Gastrocnemius medialis (tissue), 4 donors: ENCODE measurements around the gene ADARB1. TPM values are rescaled to one million over a fixed set of nuclear protein-coding genes. Genes with fewer than 3 reads are reported as not detected.

Experiments used
- ATAC-seq, 2 donors: fragments of 150-250 bp; one replicate each; pipeline ENCODE4 v1.9.1; 2016
- DNase-seq, 2 donors: peaks; one replicate each; pipeline ENCODE4 v3.0.0-alpha.2; 2019
- H3K27ac ChIP-seq, 4 donors: fragments of 200-600 bp; sonication (generic); 1 replicate in 1 of 4; 2 replicates in 3 of 4; pipeline ENCODE4 v1.5.1; 2016 to 2018; ENCODE audit warnings: mild to moderate bottlenecking in 2 of 4, moderate library complexity in 1 of 4
- H3K27me3 ChIP-seq, 3 donors: fragments of 200-600 bp; sonication (generic) in 2 of 3; 1 replicate in 1 of 3; 2 replicates in 2 of 3; pipeline versions ENCODE4 v1.5.1 to v1.6.0; 2016 to 2019; ENCODE audit warnings: mild to moderate bottlenecking in 1 of 3, moderate library complexity in 1 of 3
- H3K36me3 ChIP-seq, 2 donors: fragments of 200-600 bp; sonication (generic) in 1 of 2; one replicate each; pipeline ENCODE4 v1.5.1; 2017 to 2018
- H3K4me1 ChIP-seq, 2 donors: fragments of 200-600 bp; sonication (generic) in 1 of 2; one replicate each; pipeline ENCODE4 v1.5.1; 2016 to 2017; ENCODE audit warnings: mild to moderate bottlenecking in 2 of 2
- H3K4me3 ChIP-seq, 4 donors: fragments of 200-600 bp; sonication (generic) in 3 of 4; 1 replicate in 1 of 4; 2 replicates in 3 of 4; pipeline ENCODE4 v1.5.1; 2016 to 2019; ENCODE audit warnings: mild to moderate bottlenecking in 2 of 4
- H3K9me3 ChIP-seq, 3 donors: fragments of 200-600 bp; sonication (generic) in 2 of 3; 1 replicate in 1 of 3; 2 replicates in 2 of 3; pipeline ENCODE4 v1.5.1; 2016 to 2019
- POLR2A ChIP-seq, 2 donors: fragments of 450-650 bp; IDR thresholded peaks; one replicate each; pipeline ENCODE4 v1.6.1; 2017; ENCODE audit warnings: antibody characterized with exemption in 2 of 2, mild to moderate bottlenecking in 2 of 2, moderate library complexity in 2 of 2
- in situ Hi-C, 4 donors: fragments of 200-750 bp; cut with MboI; loops; one replicate each; pipeline versions ENCODE4 v1.15.0 to v1.8.0; 2017; ENCODE audit warnings: low sequenced_read_pairs in 4 of 4
- intact Hi-C: fragments of 100-400 bp; cut with DNase I; formaldehyde crosslinking; loops from one replicate; pipeline ENCODE4 v1.15.1; 2023; ENCODE audit warnings: low total_unique reads
- total RNA-seq, 4 donors: library from RNA; depleted of rRNA; stranded (reverse); fragments of >200 nt; gene quantifications; one replicate each; pipeline versions ENCODE4 v1.1.0 to v1.2.3, GENCODE V29; 2016
- TF ChIP-seq, protein P1 (sequence below), 5 experiments: fragments of 450-650 bp in 3 of 5; fragments of 200-600 bp in 2 of 5; sonication (generic) in 2 of 5; IDR thresholded peaks in 4 of 5; conservative IDR thresholded peaks in 1 of 5; 1 replicate in 4 of 5; 2 replicates in 1 of 5; pipeline ENCODE4 v1.5.1; 2016 to 2019; ENCODE audit warnings: antibody characterized with exemption in 5 of 5, mild to moderate bottlenecking in 3 of 5, moderate library complexity in 3 of 5

The ADARB1 gene
- total RNA-seq, 4 donors from 2014 or later = 5.9 to 11.5 (median 6.9) TPM

DNA sequence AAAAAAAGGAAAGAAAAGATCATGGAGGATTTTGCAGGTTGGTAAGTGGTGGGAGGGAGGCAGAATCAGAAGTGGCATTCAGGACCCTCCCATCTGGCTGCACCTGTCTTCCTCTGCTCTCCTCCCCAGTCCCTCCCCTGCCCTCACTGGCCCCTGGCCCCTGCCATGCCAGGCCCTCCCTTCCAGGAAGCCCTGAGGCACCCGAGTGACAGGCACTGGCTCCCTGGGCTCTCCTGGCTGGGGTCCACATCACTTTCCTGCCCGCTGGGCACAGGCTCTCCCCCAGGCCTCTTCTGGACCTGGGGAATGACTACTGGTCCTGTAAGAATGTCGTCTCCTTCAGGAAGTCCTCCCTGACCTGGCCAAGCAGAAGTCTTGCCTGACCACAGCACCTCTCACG, 15.3 kb upstream of the ADARB1 start:
- in situ Hi-C loops = loop anchor here in 1 of 4 donors (10.0 kb wide), 1 partner anchor 66 kb away; no protein-coding TSS in a partner anchor
- no peak for ATAC-seq
- intact Hi-C loops = no loop called here

DNA sequence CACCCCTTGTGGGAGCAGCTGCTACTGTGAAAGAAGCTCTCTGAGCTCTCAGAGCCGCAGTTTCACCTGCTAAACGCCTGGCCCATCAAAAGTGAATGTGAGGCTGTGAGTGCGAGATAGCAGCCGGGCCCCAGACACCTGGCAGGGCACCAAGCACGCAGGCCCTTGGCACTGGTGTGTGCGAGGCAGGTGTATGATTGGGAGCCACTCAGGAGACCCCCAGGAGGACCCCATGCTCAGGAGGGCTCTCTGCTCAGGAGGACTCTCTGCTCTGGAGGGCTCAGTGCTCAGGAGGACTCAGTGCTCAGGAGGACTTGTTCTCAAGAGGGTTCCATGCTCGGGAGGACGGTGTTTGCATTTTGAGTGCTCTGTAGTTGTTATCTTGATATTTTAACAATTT, 14.3 kb upstream of the ADARB1 start:
- ATAC-seq = no peak
- peaks cover 0 to 4% of the 10 kb centered on the region in 2 donors for H3K4me1 ChIP-seq
- no peaks in the 10 kb centered on the region for H3K27me3 ChIP-seq
- DNase-seq = no peak
- no peaks in the 10 kb centered on the region for H3K36me3 ChIP-seq
- H3K9me3 ChIP-seq = no peaks in the 10 kb centered on the region
- H3K4me3 ChIP-seq = no peak overlapping the region
- no peak overlapping the region for H3K27ac ChIP-seq
- intact Hi-C loops (no loop called here), in situ Hi-C loops (no loop called here)
- TF ChIP-seq, protein P1, sequence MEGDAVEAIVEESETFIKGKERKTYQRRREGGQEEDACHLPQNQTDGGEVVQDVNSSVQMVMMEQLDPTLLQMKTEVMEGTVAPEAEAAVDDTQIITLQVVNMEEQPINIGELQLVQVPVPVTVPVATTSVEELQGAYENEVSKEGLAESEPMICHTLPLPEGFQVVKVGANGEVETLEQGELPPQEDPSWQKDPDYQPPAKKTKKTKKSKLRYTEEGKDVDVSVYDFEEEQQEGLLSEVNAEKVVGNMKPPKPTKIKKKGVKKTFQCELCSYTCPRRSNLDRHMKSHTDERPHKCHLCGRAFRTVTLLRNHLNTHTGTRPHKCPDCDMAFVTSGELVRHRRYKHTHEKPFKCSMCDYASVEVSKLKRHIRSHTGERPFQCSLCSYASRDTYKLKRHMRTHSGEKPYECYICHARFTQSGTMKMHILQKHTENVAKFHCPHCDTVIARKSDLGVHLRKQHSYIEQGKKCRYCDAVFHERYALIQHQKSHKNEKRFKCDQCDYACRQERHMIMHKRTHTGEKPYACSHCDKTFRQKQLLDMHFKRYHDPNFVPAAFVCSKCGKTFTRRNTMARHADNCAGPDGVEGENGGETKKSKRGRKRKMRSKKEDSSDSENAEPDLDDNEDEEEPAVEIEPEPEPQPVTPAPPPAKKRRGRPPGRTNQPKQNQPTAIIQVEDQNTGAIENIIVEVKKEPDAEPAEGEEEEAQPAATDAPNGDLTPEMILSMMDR (IDR thresholded peaks at IDR 0.05 in 4 of 5, conservative IDR thresholded peaks at IDR 0.05 in 1 of 5) = no peak
- TF ChIP-seq POLR2A (IDR thresholded peaks at IDR 0.05) = no peak

More for the DNA sequence above, 15.3 kb upstream of the ADARB1 start:
- H3K9me3 ChIP-seq = no peaks in the 10 kb centered on the region
- no peak for DNase-seq
- H3K4me3 ChIP-seq = no peak overlapping the region
- H3K27me3 ChIP-seq = no peaks in the 10 kb centered on the region
- no peaks in the 10 kb centered on the region for H3K36me3 ChIP-seq
- peaks cover 0 to under 1% of the 10 kb centered on the region in 2 donors for H3K4me1 ChIP-seq
- no peak for TF ChIP-seq POLR2A (IDR thresholded peaks at IDR 0.05)
- TF ChIP-seq, protein P1 (IDR thresholded peaks at IDR 0.05 in 4 of 5, conservative IDR thresholded peaks at IDR 0.05 in 1 of 5) = no peak
- no peak overlapping the region for H3K27ac ChIP-seq

DNA sequence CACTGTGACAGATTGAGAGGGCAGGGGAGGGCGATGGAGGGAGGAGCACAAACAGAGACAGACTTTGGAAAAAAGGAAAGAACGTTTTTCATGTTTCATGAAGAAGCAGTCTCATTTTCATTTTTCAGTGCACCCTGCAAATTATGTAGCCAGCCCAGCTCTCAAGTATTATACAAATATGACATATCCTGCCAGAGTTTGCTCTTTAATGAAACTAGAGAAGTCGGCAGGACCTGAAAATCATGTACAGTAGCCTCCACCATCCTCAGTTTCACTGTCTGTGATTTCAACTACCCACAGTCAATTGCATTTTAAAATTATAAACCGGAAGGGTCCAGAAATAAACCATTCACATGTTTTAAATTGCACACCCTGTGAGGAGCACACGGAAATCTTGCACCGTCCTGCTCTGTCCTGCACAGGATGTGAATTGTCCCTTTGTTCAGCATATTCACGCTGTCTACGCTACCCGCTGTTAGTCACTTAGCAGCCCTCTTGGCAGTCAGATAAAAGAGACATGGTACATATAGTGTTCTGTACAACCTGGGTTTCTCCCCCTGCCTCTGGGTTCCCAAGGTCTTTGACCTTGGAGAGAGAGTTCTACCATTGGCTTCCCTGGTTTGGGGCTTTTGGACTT, 13.6 kb upstream of the ADARB1 start:
- Histone ChIP-seq H3K9me3 (no peaks in the 10 kb centered on the region), H3K4me1 (peaks cover 0 to 4% of the 10 kb centered on the region in 2 donors), H3K27ac (no peak overlapping the region), H3K36me3 (no peaks in the 10 kb centered on the region), H3K4me3 (no peak overlapping the region), H3K27me3 (no peaks in the 10 kb centered on the region)
- in situ Hi-C loops = no loop called here
- ATAC-seq = no peak
- TF ChIP-seq, protein P1 (IDR thresholded peaks at IDR 0.05 in 4 of 5, conservative IDR thresholded peaks at IDR 0.05 in 1 of 5) = no peak
- no peak for TF ChIP-seq POLR2A (IDR thresholded peaks at IDR 0.05)
- intact Hi-C loops = no loop called here
- DNase-seq = no peak

DNA sequence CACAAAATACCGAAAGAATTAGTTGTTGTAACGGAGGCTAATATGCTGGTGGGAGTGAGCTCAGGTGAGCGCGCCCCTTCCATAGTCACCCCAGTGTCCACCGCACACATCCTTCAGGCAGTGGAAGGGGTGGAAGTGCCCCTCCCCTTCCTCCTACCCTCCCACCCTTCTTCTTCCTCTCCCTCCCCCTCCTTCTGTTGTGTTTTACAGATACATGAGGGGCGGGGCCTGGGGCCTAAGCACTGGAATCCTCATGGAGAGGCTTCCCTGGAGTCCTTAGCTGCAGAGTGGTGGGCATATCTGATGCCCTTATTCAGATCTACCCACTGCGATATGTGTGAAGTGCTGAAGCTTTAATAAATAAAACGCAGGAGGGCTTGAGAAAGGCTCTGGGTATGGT, 10.3 kb upstream of the ADARB1 start:
- no peak for ATAC-seq
- no peak overlapping the region for H3K4me3 ChIP-seq
- TF ChIP-seq POLR2A (IDR thresholded peaks at IDR 0.05) = no peak
- TF ChIP-seq, protein P1 (IDR thresholded peaks at IDR 0.05 in 4 of 5, conservative IDR thresholded peaks at IDR 0.05 in 1 of 5) = no peak
- no peak overlapping the region for H3K27ac ChIP-seq
- no peaks in the 10 kb centered on the region for H3K36me3 ChIP-seq
- H3K4me1 ChIP-seq = peaks cover 6 to 8% of the 10 kb centered on the region in 2 donors
- no peak for DNase-seq
- in situ Hi-C loops = no loop called here
- no peaks in the 10 kb centered on the region for H3K27me3 ChIP-seq
- H3K9me3 ChIP-seq = no peaks in the 10 kb centered on the region
- intact Hi-C loops = no loop called here
